T47D (cell line): Measurements from ENCODE around the gene AK9.
A peak's percentile ranks its signal among the peaks of the same experiment; 100 is the strongest.

Experiments
- DNase-seq, 2 experiments: peaks; one replicate each; pipeline versions ENCODE4 v3.0.0 to v3.0.0-alpha.2; 2011 to 2012; ENCODE audit warnings: low read depth in 1 of 2, low spot score in 1 of 2
- JUND ChIP-seq: IDR thresholded peaks from 2 replicates; pipeline ENCODE4 v1.6.1; 2012; ENCODE audit warnings: low read depth
- in situ Hi-C: cut with HindIII; loops from 2 replicates; pipeline ENCODE4 v1.10.0; 2016; ENCODE audit warnings: low sequenced_read_pairs, low pct_unique_long_range_greater_than_20kb

AK9 gene

DNA sequence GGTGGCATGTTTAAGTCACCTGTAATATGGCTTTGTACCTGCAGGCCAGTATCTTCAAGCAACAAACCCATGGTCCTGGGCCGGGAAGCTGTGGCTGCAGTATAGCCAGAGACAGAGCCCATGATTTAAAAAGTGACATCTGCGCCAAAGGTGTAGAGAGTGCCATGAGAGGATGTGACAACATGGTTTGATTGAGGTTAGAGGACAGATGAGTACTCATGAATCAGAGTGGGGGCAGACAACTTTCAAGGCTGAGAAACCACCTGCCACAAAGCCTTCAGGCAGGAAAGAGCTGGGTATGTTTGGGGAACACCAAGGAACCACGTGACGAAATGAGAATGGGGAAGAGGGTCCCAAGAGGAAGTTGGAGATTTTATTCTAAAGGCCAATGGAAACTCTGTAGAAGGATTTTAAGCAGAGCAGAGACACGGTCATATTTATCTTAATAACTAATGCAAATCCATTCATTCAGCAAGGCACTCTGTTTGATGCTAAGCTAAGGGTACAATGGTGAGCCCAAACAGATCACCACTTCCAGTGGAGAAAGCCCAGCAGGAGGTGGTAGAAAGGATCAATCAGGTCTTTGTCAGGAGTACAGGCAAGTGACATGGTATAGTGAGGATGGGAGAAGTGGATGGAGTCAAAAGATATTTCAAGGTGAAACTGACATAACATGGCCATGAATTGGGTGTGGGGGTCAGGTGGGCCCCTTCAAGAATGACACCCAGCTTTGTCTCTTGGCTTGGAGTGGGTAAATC, 232.0 kb downstream of the AK9 start:
- no peak for DNase-seq
- TF ChIP-seq JUND: no peak
- in situ Hi-C loops: no loop called here

DNA sequence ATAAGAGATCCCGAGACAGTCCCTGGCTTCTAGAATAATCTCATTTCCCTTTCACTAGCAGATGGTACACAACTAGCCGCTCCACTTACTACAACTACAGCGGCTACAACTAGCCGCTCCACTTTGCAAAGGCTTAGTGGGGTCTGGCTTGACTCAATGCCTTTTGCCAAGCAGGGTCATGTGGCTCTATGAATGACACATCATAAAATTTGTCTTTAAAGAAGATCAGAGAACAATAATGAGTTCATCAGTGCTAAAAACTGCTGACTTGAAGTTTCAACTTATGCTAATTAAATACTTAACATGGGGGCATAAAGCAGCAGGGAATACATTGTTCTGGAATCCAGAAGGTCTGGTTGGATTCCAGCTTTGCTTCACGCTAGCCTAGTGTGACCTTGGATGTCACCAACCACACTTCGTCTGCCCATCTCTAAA, 233.4 kb downstream of the AK9 start:
- DNase-seq: no peak
- no peak for TF ChIP-seq JUND
- in situ Hi-C loops: no loop called here

DNA sequence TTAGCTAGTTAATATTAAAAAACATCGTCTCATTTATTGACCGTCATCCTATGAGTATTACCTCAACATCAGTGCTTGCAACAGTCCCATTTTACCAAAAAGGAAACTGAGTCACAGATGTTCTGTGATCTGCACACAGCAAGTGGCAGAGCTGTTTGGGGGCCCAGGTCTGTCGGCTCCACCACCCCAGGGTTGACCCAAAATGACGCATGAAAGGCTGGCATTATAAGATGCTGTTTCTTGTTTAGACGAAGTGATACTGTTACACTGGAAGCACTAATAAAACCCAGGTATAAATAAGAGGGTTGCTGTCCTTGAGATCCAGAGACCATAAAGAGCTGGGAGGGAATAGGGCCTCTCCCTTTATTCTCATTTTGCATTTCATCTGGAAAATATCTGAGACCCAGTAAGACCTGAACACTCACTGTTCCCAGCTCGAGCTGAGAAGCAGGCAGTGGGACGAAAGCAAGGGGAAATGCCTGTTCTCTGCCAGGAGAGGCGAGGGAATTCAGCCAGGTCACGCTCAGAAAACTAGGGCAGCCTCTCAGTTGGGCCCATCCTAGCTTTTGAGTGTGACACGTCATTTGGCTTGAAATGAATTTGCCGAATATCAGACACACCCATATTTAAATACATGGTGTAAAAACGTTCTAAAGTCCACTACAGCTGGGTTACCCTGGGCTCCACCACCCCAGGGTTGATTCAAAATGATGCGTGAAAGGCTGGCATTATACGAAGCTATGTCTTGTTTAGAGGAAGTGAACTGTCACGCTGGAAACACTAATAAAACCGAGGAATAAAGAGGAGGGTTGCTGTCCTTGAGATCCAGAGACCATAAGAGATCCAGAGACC, 234.1 kb downstream of the AK9 start:
- TF ChIP-seq JUND: no peak
- no peak for DNase-seq
- in situ Hi-C loops: no loop called here

- TF ChIP-seq JUND: no peak
- no peak for DNase-seq
- in situ Hi-C loops: no loop called here
Observed at GRCh38 chr6:109456111-109456583, 234.9 kb downstream of the AK9 start.

DNA sequence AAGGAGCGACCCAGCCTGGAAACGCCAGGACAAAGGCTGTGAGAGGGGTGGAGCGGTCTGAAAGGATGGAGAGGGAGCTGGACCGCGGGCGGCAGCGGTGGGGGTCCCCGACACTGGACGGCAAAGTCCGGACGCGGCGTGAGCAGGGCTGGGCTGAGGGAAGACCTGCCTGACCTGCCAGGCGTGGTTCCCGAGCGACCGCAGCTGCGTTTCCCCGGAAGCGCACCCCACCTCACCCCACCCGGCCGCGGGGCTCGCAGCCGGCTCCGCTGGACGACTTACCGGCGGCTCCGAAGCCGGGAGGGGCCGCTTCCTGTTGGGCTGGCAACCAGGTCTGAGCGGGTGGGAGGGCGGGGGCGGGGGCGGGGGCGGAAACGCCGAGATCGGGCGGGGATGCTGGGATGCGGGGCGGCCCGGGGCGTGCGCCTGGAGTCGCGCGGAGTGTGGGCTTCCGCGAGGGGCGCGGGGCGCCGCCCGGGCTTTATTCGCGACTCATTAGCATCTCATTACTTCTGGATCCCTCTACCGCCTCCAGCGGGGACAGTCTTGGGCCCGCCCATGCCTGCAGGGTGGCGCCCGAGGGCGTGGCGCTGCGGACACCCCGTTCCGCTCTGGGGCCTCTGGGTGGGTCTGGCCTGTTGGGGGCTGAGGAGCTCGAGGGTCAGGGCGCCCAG, 235.4 kb downstream of the AK9 start, which contains the start of gene MICAL1:
MICAL1 (minus strand) TSS at position 336 of the 674 bp plus-strand sequence. CDS start 1,576 bp downstream, outside the sequence.
- in situ Hi-C loops: no loop called here
- no peak for TF ChIP-seq JUND
- peak; percentile 30 to 42 for DNase-seq

DNA sequence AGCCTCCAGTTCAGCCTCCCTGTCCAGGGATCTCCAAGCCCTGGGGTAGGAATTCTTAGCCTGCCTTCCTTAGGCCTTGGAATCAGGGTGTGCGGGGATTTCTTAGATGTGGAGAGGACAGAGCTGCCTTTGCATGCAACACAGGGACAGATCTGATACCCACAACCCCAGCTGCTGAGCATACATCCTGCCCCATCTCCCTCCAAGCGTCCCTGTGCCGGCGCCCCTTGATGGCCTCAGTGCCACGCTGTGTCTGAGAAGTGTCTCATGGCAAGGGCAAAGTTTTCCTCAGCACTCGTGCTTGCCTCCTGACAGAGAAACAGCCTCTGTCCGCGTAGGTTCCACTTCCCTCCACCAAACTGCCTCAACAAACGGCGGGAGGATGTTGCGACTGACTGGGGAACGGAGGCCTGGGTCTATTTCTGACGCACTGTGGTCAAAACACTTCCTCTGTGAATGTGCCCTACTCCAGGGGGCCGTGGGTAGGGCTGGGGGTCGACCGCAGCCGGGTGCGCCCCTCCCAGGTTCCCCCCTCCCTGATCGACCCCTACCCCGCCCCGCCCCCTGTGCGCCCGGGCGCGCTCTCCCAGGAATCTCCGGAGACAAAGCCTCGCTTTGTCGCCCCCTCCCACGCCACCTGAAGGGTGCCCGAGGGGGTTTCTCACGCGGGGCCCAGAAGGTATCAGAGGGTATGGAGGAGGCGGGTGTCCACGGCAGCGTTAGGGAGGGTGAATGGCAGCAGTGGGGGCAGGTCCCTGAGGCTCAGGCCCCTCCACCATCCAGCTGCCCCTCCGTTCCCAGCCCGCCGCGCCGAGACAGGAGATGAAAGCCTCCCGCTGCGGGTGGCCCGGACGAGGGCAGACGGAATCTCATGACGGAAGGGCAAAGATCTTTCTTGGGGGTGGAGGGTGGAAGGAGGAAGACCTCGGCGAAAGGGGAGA, 236.2 kb downstream of the AK9 start:
- in situ Hi-C loops: no loop called here
- DNase-seq: no peak
- TF ChIP-seq JUND: no peak

DNA sequence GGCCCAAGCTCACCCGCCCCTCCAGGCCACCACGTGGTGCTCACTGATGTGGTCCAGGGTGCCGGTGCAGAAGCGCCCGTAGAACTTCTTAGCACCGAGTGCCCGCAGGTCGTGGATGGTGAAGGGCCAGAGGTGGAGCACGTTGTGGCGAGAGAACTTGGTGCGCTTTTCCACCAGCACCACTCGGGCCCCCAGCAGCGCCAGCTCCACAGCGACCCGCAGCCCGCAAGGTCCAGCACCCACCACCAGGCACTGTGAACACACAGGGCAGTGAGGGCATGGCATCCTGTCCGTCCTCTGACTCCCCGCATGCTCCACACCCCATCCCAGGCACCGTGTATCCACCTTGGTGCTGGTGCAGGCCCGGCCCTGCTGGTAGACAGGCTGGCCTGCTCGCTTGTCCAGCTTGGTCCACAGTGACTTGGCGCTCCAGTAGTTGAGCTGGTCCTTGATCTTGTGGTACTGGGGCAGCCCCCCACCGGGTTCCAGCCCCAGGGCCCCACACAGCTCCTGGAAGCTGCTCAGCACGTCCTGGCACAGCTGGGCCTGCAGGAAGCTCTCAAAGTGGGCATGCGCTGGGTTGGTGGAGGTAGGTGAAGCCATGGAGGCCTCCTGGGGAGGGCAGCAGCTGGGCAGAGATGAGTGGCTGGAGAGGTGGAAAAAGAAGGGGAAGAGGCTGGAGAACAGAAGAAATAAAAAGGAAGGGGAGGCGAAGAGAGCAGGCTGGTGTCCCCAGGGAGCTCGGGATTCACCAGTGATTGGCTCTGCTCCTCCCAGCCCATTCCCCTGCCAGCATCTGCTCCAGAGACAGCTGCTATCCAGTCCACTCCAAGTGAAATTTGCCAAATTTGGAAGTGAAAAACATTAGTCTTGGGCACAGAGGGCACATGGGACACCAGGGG, 237.2 kb downstream of the AK9 start:
- in situ Hi-C loops: no loop called here
- no peak for TF ChIP-seq JUND
- no peak for DNase-seq

- in situ Hi-C loops: no loop called here
- no peak for TF ChIP-seq JUND
- no peak for DNase-seq
Observed at GRCh38 chr6:109453156-109453555, 237.8 kb downstream of the AK9 start.

- DNase-seq: no peak
- in situ Hi-C loops: no loop called here
- TF ChIP-seq JUND: no peak
Observed at GRCh38 chr6:109452181-109452580, 238.8 kb downstream of the AK9 start.

- in situ Hi-C loops: no loop called here
- DNase-seq: no peak
- TF ChIP-seq JUND: no peak
Observed at GRCh38 chr6:109451376-109451775, 239.6 kb downstream of the AK9 start.

- no peak for TF ChIP-seq JUND
- no peak for DNase-seq
- in situ Hi-C loops: no loop called here
Observed at GRCh38 chr6:109450801-109451200, 240.2 kb downstream of the AK9 start.
